HepG2 (cell line): Measurements from ENCODE around the gene MTUS2.

ENCODE experiments used
- BRF2 ChIP-seq: sonication (generic); formaldehyde crosslinking; IDR thresholded peaks from 2 replicates; pipeline ENCODE4 v1.8.1; 2022; ENCODE audit warnings: mild to moderate bottlenecking, missing genetic modification reagents
- CTCF ChIP-seq: sonication (generic); formaldehyde crosslinking; IDR thresholded peaks from 2 replicates; pipeline ENCODE4 v1.5.0; 2020; ENCODE audit warnings: mild to moderate bottlenecking, missing genetic modification reagents, moderate library complexity
- EP300 ChIP-seq, 3 experiments: sonication (generic) in 1 of 3; formaldehyde crosslinking in 1 of 3; IDR thresholded peaks; 2 replicates each; pipeline versions ENCODE4 v1.5.1 to v1.6.1; 2011 to 2020; ENCODE audit warnings: low read depth in 2 of 3, low read length in 2 of 3, borderline replicate concordance in 1 of 3, improper control_type of control experiment in 1 of 3, mild to moderate bottlenecking in 1 of 3, missing genetic modification reagents in 1 of 3, moderate library complexity in 1 of 3
- FOSL1 ChIP-seq: sonication (generic); formaldehyde crosslinking; IDR thresholded peaks from 2 replicates; pipeline ENCODE4 v1.9.0; 2021; ENCODE audit warnings: missing genetic modification reagents, borderline replicate concordance
- MED8 ChIP-seq: sonication (generic); formaldehyde crosslinking; IDR thresholded peaks from 2 replicates; pipeline ENCODE4 v1.8.1; 2023; ENCODE audit warnings: mild to moderate bottlenecking, missing genetic modification reagents; ENCODE audit not compliant: insufficient replicate concordance
- MYC ChIP-seq: sonication (generic); formaldehyde crosslinking; IDR thresholded peaks from 2 replicates; pipeline ENCODE4 v1.9.0; 2021; ENCODE audit warnings: missing genetic modification reagents, borderline replicate concordance
- NFE2L2 ChIP-seq: fragments of 150-350 bp; IDR thresholded peaks from 2 replicates; pipeline ENCODE4 v1.6.1; 2014; ENCODE audit warnings: low read length
- NR2F2 ChIP-seq: IDR thresholded peaks from 2 replicates; pipeline ENCODE4 v1.6.1; 2012; ENCODE audit warnings: low read depth, inconsistent platforms, borderline replicate concordance
- POLR2AphosphoS5 ChIP-seq: IDR thresholded peaks from 2 replicates; pipeline ENCODE4 v1.6.1; 2012; ENCODE audit warnings: low read depth, low read length
- TAF1 ChIP-seq: sonication (generic); formaldehyde crosslinking; IDR thresholded peaks from 2 replicates; pipeline ENCODE4 v1.4.0; 2020; ENCODE audit warnings: missing genetic modification reagents
- ZFP90 ChIP-seq: sonication (generic); formaldehyde crosslinking; IDR thresholded peaks from 2 replicates; pipeline ENCODE4 v1.8.0; 2022; ENCODE audit warnings: missing genetic modification reagents, mild to moderate bottlenecking, inconsistent platforms, borderline replicate concordance
- ZNF138 ChIP-seq: sonication (generic); formaldehyde crosslinking; IDR thresholded peaks from 2 replicates; pipeline ENCODE4 v1.5.0; 2020; ENCODE audit warnings: mild to moderate bottlenecking, low read depth, missing genetic modification reagents
- ZNF281 ChIP-seq: sonication (generic); formaldehyde crosslinking; IDR thresholded peaks from 2 replicates; pipeline ENCODE4 v1.4.0; 2020; ENCODE audit warnings: missing genetic modification reagents, borderline replicate concordance
- ZNF646 ChIP-seq: sonication (generic); formaldehyde crosslinking; IDR thresholded peaks from 2 replicates; pipeline ENCODE4 v1.9.0; 2021; ENCODE audit warnings: mild to moderate bottlenecking, missing genetic modification reagents

GRCh38 chr13:29271606-29272005, 451.5 kb downstream of the MTUS2 start:
- TF ChIP-seq TAF1 (CRISPR knock-in tag) (no peak), ZNF281 (CRISPR knock-in tag) (no peak), ZNF138 (no peak), POLR2AphosphoS5 (no peak), NR2F2 (no peak), ZNF646 (CRISPR knock-in tag) (no peak), NFE2L2 (no peak), CTCF (CRISPR knock-in tag) (no peak), MED8 (CRISPR knock-in tag) (no peak), MYC (no peak), EP300 (IDR thresholded peaks at IDR 0.05; ENCODE audit: low read depth in 2 of 2, low read length in 2 of 2) (no peak), EP300 (CRISPR knock-in tag; IDR thresholded peaks at IDR 0.05; ENCODE audit: borderline replicate concordance) (no peak), BRF2 (CRISPR knock-in tag) (no peak), ZFP90 (CRISPR knock-in tag) (no peak), FOSL1 (CRISPR knock-in tag) (no peak)
